Stimulated activated CD4-positive, alpha-beta T cell treated with anti-CD3 and anti-CD28 coated beads, Interleukin-15, amount 100 ng/mL, for 24 hours (primary cell): ENCODE results near the gene TTLL1.
"Not testable (repeated sequence)": the region's sequence is repeated elsewhere in the genome, so short reads cannot be mapped to it uniquely, and the experiment has no call there.

ENCODE experiments used
- DNase-seq: peaks from one replicate; pipeline ENCODE4 v3.0.0-alpha.2; 2020

TTLL1 gene

DNA sequence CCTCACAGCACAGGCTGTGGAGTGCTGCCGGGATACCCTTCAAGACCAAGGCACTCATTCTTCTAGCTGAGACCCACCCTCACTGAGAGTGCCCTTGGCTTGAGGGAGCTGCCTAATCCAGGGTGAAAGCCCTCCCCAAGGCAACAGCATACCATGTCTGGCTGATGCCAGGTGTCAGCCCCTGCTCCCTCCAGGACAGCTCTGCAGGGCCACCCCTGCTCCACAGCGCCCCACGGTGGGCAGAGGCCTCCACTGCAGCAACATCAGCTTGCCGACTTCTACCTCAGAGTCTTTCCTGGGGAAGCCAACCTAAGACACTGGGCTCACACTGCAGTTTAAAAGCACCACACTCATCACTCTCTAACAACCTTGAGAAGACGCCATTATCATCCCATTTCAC, 29.0 kb downstream of the TTLL1 start:
- DNase-seq: peak; percentile 57

GRCh38 chr22:43057641-43058040, 31.6 kb downstream of the TTLL1 start:
- no peak for DNase-seq

DNA sequence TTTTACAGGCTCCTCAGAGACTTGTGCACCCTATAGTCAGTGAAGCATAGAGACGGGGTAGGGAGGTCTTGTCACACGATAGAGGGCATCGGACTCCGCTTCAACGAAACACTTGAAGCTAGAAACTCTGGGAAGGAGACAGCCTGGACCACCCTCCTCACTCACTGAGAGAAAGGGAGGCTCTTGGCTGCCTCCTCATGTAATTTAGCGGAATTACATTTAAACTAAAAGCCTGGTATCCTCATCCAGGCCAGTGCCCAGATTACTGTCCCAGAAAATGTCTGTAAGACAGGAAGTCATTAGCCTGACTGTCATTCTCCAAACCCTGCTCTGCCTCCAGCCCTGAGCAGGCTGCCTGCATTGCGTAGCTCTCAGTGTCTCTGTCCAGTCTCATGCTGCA, 36.0 kb downstream of the TTLL1 start:
- no peak for DNase-seq

GRCh38 chr22:43050995-43051394, 38.2 kb downstream of the TTLL1 start:
- no peak for DNase-seq

- DNase-seq: no peak
Observed at GRCh38 chr22:43047605-43048004, 41.6 kb downstream of the TTLL1 start.

GRCh38 chr22:43044290-43044712, 44.9 kb downstream of the TTLL1 start:
- no peak for DNase-seq

DNA sequence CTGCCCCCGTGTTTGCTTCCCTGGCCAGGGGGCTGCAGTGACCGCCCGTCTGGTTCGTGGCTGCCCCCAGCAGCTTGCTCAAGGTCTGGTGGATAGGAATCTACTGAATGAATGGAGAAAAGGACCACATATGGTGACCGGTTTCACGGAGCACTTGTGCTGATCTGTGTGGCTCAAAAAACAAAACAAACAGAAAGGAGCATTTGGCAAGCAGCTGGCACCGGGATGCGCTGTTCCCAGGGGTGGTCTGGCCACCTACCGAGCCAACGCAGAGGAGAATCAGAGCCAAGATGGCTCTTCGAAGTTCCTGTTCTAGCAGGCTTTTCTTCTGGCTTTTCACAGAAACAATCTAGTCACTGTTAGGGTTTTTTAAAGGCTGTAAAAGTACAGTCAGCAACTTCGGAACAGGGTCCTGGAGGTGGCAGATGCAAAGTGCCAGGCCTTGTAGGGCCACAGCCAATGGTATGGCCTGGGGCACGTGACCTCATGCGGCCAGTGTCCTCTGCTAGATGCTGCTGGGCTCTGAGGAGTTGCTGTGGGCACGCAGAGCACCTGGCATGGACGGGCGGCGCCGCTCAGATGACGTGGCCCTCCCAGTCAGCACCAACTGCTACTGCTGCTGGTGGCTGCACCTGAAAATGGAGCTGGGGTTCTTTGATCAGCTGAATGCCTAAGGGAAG, 47.0 kb downstream of the TTLL1 start:
- no peak for DNase-seq

- no peak for DNase-seq
Observed at GRCh38 chr22:43039800-43040199, 49.4 kb downstream of the TTLL1 start.

GRCh38 chr22:43038325-43038724, 50.9 kb downstream of the TTLL1 start:
- no peak for DNase-seq

- DNase-seq: no peak
Observed at GRCh38 chr22:43036282-43036829, 52.8 kb downstream of the TTLL1 start.

GRCh38 chr22:43035250-43035649, 53.9 kb downstream of the TTLL1 start:
- DNase-seq: no peak

DNA sequence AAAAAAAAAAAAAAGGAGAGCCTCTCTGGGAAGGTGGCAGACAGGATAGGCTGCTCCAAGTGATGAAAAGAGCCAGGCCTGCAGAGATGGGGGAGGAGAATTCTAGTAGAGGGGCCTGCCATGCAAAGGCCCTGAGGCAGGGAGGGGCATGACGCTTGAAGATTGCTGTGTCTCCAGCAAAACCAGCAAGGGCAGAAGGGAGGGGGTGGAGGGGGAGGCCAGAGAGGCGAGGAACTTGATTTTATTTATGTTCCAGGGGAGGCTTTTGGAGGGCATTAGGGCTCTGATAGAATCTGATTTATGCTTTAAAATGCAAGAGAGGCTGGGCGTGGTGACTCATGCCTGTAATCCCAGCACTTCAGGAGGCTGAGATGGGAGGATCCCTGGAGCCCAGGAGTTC, 57.6 kb downstream of the TTLL1 start:
- no peak for DNase-seq

DNA sequence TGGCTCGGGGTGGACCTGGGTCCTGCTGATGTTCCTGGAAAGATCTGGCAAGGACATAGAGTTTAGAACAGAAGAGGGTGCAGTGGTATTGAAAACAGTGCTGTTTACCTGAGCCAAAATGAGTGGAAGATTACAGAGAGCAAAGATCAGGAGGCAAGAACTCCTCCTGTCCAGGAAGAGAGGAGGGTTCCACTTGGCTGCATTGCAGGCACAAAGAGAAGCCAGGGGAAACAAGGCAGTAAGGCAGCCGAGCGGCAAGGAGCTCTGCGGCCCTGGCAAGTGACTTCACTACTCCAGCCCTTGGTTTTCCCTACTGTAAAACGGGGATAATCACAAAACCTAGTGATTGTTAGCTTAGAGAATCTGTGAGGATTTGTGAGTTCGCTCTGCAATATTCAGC, 70.6 kb downstream of the TTLL1 start:
- DNase-seq: no peak

DNA sequence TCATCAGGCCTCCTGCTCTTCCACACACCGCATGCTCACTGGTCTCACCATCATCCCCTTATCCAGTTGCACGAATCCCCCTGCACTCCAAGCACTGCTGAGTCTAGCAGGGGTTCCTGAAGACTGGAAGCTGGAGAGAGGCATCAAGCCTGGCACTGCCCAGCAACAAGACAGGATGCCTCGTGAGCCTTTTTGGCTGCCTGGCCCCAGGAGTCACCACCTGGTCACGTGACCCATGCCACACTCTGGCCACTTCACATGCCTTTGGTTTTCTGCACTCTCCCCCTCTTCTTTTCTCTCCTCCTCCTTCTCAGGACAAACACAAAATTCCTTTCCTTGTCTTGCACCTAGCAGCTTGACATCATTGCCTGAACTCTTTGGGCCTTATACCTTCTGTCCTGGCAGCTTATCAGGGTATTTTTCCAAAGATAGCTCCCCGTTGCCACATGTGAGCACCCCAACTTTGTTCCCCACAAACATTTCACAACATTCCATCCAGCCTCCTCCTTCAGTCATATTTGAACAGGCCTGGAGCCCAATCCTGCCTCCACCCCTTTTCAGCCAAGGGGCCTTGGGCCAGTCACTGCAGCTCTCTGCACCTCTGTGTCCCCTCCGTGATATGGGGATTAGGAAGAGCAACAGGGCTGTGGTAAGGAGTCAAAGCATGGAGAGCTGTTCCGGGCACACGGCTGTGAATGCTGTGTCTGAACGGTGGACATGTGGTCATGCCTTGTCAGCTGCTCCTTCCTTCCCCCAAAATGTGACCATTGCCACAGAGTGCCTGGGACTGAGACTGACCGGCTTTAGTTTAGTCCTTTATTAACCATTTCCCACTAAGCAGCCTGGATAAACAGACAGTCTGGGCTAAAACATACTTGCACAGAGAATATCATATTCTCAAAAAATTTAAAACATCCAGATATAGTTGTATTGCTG, 71.4 kb downstream of the TTLL1 start:
- no peak for DNase-seq

- DNase-seq: not testable (repeated sequence)
Observed at GRCh38 chr22:43016150-43016549, 73.0 kb downstream of the TTLL1 start.

DNA sequence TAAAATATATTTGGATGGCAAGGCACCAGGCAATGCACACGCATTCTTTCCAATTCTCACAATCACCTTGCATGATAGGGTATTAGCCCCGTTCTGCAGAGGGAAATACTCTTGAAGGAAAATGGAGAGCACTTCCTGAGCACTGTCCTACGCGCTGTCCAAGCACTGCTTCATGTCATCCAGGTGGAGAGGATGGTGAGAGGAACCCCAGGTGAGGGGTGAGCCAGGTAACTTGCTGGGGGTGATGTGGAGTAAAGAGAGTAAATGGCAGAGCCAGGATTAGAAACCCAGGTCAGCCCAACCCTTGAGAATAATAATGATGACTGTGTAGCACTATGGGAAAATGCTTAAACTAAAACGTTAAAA, 73.5 kb downstream of the TTLL1 start:
- DNase-seq: no peak

DNA sequence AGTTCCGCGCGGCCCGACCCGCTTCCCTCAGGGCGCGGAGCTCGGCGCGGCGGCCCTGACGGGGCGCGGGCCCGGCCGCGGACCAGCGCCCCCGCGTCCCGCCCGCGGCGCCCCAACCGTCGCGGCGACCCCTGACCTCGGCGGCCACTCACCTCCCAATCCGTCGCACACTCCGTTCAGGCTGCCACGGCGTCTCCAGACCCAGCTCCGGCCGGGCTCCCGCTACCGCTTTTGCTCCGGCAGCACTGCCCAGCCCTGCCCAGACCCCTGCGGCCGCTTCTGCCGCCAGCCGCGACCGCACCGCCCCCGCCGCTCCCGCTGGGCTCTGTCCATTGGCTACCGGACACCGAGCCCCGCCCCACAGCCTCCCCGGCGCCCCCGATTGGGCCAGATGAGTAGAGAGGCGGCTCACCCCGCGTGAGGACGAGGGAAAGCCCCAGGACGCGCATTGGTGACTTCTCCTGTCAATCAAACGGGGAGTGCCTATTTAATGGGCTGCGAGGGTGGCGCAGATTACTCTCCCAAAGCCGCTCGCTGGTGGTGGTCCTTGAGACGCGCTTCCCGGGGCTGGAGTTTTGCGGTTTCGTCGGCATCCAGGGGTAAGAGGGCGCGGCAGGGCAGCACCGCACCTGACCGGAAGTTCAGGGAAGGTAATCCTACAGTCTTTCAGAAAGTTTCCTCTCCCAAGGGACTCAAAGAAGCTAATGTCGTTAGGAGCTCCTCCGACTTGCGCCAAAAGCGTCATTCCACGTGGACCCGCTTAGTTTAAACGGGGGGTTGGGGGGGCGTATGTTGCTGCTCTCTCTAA, 74.1 kb downstream of the TTLL1 start, which contains the start of gene PACSIN2:
Gene PACSIN2, minus strand, starts transcription at position 281 of the 808 bp plus-strand sequence. CDS start 103,069 bp downstream, outside the sequence.
- peak; percentile 100 for DNase-seq

DNA sequence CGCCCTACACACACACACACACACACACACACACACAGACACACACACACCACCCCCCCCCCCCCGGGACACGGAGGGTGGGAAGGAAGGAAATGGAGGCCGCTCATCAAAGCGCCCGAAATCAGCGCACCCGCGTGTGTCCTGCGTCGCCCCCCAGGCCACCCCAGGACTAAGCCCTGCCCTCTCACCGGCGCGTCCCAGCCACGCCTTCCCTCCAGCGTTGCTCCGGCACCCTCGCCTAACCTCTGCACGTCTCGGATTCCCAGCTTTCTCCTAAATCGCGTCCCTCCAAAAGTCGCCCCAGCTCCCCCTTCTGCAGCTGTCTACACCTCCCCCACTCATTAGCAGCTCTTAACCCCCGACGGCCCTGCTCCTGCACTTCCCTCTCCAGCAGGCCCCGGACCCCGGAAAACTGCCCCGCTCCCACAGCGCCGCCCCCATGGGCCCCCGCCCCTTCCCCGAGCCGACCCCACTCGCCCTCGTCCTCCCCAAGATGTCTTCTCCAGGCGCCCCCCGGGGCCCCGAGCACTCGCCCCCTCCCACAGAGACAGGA, 74.8 kb downstream of the TTLL1 start:
- DNase-seq: peak; percentile 53

GRCh38 chr22:43013355-43014315, 75.6 kb downstream of the TTLL1 start:
- DNase-seq: no peak

DNA sequence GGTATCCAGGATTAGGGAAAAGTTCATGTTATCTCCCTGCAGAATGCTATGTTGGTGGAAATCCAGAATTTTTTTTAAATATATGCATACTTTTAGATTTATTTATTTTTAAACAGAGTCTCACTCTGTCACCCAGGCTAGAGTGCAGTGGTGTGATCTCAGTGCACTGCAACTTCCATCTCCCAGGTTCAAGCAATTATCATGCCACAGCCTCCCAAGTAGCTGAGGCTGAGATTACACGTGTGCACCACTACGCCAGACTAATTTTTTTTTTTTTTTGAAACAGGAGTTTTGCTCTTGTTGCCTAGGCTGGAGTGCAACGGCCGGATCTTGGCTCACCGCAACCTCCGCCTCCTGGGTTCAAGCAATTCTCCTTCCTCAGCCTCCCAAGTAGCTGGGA, 76.8 kb downstream of the TTLL1 start:
- no peak for DNase-seq

DNA sequence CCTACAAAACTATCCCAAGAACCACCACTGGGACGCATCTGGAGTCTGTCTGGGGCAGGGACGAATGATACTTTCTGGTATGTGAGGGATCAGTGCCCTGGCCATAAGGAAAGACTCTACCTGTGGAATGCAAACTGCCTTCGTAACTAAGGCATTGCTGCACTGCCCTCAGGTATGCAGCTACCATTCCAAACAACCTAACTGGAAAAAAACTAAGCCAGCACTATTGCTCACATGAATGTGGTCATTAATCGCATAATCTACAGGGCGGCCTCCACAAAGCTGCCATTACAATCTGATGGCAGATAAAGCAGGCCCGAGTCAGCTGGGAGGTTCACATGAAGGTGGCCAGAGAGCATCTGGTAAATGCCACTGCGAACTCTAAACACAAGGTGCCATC, 78.1 kb downstream of the TTLL1 start:
- DNase-seq: no peak
